Forelimb muscle (tissue), 1 donor: ENCODE results near the gene ARHGAP1. TPM values are rescaled to one million over a fixed set of nuclear protein-coding genes. Genes with fewer than 3 reads are reported as not detected.
A peak's percentile ranks its signal among the peaks of the same experiment; 100 is the strongest.
"Not testable (repeated sequence)": the region's sequence is repeated elsewhere in the genome, so short reads cannot be mapped to it uniquely, and the experiment has no call there.

ENCODE experiments used
- DNase-seq: peaks from one replicate; pipeline ENCODE4 v3.0.0-alpha.2; 2013; ENCODE audit warnings: low read depth
- polyA plus RNA-seq: library from polyadenylated mRNA; unstranded; fragments of 120-200 nt; gene quantifications from one replicate; pipeline ENCODE4 v1.2.1, GENCODE V29; 2013; ENCODE audit not compliant: insufficient read length

Gene ARHGAP1
- polyA plus RNA-seq, 1 donor, result 33.8 TPM

DNA sequence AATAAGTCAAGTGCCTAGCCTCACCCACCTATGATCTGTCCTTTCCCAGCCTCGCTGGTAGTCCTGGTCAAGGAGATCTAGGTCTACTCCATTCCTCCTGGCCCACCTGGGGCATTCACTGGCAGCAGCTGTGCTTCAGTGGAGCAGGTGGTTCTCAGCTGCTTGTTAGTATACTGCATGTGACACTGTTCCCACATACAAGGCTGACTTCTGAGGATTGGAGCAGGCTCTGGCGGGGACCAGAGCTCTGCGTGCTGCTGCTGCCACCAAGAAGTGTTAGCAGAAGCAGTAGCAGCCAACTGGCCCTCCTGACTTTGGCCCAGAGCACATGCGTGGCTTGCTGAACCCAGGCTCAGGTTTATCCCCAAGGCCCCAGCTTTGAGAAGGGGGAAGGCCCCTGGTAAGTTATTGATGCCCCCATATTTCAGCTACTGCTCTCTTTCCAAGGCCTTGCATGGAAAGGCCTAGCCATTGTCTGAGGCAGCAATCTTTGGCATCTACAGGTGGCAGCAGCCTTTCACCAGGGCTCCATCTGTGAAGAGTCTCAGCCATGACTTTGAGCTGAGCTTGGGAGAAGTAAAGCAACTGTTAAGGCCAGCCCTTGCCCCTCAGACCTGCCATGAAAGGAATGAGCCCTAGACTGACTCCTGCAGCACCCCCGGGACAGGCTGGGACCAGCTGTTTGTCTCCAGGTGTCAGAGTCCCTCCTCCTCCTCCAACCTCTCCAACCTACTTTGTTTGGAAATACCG is 26.5 kb downstream of the ARHGAP1 start:
- no peak for DNase-seq

DNA sequence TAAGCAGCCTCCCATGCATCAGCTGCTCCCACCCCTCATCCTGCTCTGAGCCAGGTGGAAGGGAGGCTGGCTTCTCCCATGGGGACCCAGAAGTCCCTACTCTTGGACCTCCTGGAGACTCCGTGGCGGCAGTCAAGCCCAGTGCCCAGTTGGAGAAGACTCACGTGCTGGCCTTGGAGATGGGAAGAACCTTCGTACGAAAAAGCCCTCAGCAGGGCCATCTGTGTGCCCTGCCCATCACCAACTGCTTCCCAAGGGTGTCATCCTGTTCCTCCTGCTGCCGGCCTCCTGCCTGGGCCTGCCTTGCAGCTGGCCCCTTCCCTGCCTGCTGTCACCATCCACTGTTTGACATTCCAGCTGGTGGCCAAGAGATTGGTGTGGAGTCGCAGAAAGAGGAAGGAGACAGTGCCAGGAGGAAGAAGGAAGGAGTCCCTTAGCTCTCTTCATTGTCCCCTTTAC is 28.0 kb downstream of the ARHGAP1 start:
- no peak for DNase-seq

DNA sequence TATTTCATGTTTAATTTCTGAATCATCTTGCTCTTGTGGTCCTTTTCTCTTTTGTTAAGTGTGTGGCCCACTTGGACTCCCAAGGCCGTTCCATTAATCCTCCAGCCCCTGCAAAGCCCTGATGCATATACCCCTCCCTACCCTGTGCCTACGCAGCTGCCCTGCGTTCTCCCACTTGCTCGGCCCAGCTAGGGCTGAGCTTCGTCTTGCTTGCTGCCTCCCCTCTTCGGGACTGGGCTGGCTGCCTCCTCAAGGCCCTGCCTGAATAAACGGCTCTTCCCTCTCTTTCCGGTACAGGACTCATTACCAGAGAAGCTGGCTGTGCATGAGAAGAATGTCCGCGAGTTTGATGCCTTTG is 28.5 kb downstream of the ARHGAP1 start:
- no peak for DNase-seq

DNA sequence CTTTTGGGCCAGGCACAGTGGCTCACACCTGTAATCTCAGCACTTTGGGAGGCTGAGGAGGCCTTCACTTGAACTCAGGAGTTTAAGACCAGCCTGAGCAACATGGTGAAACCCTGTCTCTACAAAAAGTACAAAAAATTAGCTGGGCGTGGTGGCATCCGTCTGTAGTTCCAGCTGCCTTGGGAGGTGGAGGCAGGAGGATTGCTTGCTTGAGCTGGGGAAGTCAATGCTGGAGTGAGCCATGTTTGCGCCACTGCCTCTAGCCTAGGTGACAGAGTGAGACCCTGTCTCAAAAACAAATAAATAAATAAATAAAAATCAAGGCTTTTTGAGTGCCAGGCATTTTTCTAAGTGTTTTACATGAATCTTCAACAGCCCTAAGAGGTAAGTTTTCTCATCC is 29.9 kb downstream of the ARHGAP1 start:
- not testable (repeated sequence) for DNase-seq

DNA sequence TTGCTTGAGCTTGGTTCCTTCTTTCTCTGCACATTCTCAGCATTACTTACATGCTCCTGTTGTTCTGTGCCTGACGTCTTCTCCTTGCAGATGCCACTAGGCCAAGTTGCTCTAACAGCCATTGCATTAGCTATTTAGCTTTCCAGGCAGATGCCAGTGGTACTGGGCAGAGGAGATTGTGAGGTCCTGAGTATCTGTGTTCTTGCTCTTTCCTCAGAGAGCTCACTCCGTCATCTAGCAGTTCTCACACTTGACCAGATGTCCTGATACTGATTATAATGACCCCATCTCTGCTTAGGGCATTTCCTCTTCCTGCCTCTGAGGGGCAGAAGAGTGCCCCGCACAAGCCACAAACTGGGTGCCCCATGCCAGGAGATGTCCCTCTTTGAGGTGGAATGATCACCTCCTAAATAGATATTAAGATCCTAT is 30.7 kb downstream of the ARHGAP1 start:
- DNase-seq, result no peak

DNA sequence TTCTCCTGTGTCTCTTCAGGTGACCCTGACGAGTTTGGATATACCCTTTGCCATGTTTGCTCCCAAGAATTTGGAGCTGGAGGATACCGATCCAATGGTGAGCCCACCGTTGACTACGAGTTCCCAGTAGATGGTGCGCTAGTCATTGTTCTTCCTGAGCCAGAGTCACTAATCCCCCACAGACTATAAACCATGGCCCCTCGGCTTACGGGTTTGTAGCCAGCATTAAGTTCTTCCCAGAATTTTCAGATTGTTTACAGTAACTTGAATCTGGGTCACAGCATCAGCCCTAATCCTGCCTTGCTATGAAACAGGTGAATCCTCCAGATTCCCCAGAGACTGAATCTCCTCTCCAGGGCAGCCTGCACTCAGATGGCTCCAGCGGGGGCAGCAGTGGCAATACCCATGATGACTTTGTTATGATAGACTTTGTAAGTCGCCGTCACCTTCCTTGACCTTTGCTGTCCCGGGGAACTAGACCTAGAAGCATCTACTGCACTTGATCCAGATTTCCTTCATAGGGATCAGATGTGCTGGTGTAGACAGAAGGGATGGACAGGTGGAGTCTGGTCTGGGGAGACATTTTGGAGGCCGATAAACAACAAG is 31.8 kb downstream of the ARHGAP1 start:
- DNase-seq, result no peak

DNA sequence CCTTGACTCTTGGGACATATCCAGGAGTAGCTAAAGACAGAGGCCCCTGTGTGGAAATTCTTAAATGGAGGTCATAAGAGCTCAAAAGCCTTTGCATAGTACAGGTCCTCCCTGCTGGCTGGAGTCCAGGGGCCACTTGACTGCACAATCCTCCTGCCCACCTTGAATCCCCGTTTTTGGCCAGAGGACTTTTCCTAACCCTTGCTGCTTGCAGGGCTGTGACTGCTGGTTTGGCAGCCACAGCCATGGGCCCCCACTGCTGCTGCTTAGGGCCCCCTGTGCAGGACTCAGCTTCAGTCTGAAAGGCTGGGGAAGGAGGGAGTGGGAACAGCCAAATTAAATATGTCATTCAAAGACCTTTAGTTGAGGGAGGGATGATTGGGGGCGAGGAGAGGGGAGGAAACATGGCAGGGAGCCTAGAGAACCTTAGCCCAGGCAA is 33.4 kb downstream of the ARHGAP1 start:
- no peak for DNase-seq

DNA sequence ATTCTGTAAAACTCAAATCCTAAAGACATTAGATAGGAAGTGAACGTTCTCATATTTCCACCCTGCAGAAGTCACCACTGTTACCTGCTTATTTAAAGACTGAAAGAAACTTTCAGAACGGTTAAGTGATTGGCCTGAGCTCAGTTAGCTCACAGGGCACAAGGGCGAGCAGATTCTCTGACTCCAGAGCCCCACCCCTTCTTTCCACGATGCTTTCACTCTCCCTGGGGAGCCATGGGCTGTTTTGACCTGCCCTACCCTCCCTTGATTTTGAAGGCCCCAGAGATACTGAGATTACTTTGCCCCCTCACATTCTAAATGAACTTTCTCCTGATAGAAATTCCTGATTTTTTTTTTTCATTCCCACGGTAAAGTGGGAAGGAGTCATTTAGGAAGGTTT is 33.9 kb downstream of the ARHGAP1 start:
- DNase-seq, result no peak

DNA sequence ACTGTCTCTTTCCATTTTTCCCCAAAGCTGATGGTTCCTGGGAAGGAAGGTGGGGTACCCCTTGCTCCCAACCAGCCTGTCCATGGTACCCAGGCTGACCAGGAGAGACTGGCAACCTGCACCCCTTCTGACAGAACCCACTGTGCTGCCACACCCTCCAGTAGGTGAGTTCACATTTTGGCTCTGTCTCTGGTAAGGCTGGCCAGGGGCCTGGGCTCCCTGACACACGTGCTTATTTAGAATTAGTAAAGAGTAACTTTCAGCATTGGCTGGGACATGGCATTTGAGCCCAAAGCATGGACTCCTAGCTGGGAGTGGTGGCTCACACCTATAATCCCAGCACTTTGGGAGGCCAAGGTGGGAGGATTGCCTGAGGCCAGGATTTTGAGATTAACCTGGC is 35.1 kb downstream of the ARHGAP1 start:
- DNase-seq, result no peak

DNA sequence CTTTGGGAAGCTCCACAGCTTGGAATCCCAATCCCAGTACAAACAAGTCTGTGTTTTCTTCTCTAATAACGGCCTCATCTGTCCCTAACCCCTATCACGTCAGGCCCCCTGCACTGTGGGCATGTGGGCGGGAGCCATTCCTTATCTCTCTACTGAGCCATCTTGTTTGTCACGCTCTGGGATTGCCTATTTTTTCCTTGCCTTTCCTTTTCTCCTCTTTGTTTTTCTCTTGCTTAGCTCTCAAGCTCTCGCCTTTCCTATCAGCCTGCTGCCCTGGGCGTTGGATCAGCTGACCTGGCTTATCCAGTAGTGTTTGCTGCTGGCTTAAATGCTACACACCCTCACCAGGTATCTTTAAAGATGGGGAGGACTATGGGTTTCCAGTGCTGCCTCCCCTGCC is 35.8 kb downstream of the ARHGAP1 start:
- no peak for DNase-seq

DNA sequence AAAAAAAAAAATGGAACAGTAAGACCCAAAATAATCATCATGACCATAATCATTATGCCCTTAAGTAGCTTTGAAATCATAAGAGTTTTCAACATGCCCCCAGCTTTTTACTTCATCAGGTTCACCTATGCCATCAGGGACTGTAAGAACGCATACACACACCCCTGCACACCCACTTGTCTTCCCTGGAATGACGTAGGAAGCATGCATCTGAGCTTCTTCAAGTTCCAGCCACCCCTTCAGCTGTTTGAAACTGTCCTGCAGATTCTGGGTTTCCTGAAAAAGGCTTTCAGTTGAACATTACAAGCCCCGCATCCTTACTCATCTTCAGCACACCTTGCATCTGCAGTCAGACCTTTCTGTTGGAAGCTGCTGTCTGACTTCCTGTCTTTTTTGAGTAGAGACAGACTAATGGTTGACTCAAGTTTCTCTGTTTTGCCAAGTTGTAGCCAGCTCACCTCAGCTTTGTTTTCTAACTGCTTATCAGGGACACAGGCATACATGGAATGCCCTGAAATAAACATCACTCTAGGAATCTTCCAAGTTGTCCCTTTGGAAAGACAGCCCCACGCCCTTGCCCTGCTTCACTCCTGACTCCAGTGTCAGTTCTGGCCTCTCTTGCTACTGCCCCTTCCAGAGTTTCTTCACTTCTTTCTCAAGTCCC is 37.0 kb downstream of the ARHGAP1 start:
- no peak for DNase-seq

DNA sequence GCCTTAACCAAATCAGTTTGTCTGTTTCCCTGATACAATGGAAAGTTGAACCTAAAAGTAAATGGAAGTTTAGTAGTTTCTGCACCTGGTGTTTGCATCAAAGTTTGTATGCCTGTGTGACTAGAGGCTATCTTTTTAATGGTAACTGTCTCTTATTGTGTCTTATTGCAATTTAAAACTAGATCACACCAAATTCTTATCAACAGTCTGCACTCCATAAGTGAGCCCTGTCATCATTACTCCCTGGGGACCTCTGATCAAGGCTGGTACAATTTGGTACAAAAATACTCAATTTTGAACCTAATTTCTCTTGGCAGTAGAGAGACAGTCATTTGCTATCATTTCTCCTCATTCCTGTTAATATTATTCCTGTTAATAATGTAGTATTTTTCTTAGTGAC is 38.1 kb downstream of the ARHGAP1 start:
- DNase-seq, result no peak

DNA sequence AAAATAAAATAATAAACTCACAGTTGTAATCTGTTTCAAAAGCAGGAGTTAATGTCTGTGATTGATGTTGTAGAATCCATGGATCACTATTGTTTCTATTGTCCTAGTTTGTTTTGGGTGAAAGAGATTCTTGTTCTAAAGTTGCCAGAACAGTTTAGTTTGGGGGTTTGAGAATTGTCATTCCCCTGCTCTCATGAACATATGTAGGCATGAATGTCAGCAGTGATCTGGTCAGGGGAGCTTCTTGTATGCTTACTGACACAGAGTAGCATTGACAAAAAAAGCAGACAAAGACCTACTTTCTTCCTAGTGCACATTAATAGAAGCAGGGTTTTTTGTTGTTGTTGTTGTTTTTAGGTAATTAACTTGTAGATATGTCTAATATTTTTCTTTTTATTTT is 38.6 kb downstream of the ARHGAP1 start:
- DNase-seq, result no peak

DNA sequence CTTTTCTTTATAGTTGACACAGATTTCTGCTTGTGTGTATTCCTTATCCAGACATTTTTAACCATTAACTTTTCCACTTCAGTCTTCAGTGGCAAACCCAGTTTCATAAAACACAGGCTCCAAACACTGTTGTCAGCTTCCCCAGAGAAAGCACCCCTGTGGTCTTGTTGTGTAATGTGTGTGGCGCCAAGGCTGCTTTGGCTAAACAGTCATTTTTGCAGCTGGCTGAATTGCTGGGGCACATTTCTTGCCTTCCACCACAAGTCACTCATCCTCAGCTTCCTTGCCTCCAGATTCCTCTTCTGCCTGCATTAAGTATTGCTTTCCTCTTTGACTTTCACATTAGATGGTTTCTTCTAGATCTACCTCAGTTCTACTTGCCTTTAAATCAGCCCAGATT is 40.5 kb downstream of the ARHGAP1 start:
- DNase-seq, result no peak

DNA sequence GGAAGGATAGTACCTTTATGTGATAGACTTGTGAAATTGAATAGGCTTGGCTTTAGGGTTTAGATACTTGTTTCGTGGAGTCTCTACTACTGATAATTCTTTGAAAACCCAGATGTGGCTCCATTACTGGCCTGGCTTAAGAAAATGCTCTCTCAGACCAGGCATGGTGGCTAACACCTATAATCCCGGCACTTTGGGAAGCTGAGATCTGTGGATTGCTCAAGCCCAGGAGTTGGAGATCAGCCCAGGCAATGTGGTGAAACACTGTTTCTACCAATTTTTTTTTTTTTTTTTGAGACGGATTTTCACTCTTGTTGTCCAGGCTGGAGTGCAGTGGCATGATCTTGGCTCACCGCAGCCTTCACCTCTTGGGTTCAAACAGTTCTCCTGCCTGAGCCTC is 42.2 kb downstream of the ARHGAP1 start:
- DNase-seq, result no peak

DNA sequence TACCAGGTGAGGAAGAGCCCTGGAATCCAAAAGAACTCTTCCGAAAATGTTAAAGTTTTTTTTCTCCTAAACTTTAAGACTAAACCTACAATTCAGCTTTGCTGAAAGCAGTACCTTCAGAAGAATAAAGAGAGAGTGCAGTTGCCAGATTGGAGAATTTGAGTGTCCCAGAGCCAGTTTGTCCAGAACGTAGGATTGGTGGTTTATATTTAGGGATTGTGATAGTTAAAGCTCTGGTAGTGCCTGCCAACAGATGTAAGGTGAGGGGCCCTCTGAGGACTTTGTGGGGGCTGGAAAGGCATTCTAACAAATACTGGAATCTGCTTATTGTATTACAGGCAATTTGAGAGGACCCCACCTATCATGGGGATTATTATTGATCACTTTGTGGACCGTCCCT is 43.2 kb downstream of the ARHGAP1 start:
- DNase-seq, result no peak

DNA sequence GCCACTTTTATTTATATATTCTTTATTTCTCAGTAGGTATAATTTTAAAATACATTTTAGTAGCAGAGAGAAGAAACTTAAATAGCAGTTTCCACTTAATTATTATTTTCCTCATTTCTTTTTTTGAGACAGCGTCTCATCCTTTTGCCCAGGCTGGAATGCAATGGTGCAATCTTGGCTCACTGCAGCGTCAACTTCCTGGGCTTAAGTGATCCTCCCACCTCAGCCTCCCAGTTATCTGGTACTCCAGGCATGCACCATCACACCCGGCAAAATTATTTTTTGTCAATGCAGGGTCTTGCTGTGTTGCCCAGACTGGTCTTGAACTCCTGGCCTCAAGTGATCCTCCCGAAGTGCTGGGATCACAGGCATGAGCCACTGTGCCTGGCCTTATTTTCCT is 44.8 kb downstream of the ARHGAP1 start:
- DNase-seq, result no peak

DNA sequence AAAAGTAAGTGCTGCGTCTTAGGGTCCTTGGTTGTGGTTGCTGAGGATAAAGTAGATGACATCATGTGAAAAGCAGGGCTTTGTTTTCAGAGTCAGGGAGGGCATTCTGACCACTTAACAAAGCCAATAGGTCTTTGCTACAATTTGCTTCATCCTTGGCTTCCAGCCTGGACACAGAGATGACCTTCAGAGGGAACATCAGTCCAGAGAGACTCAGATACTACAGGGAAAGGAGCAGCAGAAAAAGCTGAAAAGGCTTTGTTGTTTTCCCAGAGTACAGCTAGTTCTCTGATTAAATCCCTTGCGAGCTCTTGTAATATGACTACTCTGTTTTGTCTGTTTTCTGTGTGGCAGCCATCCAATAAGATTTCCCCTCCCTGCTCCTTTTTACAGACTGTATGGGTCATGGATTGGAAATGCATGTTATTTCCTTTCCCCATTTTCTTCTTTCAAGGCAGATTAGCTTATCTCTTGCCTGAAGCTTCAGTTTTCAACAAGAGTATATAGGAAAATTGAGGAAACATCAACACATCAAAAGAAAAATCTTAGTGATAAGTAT is 51.2 kb downstream of the ARHGAP1 start:
- DNase-seq, result peak; percentile 41

DNA sequence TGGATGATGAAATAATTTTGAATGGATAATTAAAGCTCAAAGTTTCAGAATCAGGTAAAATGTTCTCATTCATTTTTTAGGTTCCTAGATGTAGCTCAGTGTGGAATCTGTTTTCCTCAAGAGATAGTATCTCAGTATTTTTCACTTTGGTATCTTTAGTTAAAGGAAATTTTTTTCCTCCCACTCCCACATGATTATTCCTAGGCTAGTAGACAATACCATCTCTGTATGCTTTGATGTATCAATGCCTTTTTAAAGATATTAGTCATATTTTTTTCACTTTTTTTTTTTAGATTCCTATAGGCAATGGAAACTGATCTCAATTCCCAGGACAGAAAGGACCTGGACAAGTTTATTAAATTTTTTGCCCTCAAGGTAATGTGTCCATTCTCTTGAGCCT is 56.4 kb downstream of the ARHGAP1 start:
- DNase-seq, result no peak

DNA sequence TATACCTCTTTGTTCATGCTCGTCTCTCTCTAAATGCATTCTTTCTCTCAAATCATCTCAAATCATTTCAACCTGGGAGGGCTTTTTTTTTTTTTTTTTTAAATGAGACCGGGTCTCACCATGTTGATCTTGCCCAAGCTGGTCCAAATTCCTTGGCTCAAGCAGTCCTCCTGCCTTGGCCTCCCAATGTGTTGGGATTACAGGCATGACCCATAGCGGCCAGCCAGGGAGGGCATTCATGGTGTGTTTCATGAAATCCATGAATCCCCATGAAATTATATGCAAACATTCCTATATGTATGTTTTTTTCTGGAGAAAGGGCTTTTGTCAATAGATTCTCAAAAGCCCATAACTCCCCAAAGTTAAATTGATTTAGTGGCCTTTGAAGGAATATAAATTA is 56.9 kb downstream of the ARHGAP1 start:
- no peak for DNase-seq

DNA sequence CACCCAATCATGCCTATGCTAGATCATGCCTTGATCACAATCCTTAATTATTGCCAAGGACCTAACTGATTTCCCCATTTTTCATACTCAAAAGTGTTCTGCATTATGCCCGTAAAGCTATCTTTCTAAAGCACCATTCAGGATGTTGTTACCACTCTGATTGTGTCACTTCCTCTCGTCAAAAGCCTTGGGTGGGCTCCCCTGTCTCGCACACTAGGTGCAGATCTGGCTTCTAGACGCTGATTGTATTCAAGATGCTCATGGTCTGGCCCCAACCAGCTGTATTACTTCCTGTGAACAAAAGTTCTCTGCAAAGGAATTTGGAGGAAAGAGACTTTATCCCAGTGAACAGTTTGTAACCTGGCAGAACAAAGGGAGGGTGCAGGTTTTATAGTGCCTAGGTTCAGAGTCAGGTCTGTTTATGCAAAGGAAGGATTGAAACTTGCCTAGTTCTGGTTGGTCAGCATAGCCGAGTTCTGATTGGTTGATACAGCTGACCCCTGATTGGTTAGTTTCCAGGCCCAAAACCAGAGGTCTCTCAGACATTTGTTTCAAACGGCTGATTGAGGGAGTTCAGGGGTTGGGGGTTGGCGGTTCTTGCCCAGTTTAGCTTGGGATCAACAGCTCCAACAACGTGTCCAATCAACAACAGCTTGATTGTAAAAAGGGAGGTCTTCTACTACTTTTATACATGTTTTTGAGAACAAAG is 57.6 kb downstream of the ARHGAP1 start:
- no peak for DNase-seq

DNA sequence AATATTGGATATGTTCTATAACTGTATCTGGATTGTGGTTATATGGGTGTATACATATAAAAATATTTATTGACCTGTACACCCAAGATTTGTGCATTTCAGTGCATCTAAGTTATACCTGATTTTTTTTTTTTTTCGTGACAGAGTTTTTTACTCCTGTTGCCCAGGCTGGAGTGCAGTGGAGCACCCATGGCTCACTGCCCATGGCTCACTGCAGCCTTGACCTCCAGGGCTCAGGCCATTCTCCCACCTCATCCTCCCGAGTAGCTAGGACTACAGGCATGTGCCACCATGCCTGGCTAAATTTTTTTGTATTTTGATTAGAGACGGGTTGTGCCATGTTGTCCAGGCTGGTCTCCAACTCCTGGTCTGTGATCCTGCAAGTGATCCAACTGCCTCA is 58.8 kb downstream of the ARHGAP1 start:
- no peak for DNase-seq
